Activated CD8-positive, alpha-beta memory T cell treated with anti-CD3 and anti-CD28 coated beads for 1 hour (primary cell): ENCODE results near the gene QSOX2.
A peak's percentile ranks its signal among the peaks of the same experiment; 100 is the strongest.

Experiments used
- DNase-seq, 2 donors: peaks; one replicate each; pipeline ENCODE4 v3.0.0-alpha.2; 2020; ENCODE audit warnings: low read depth in 1 of 2; ENCODE audit errors: extremely low read depth in 1 of 2

The QSOX2 gene

DNA sequence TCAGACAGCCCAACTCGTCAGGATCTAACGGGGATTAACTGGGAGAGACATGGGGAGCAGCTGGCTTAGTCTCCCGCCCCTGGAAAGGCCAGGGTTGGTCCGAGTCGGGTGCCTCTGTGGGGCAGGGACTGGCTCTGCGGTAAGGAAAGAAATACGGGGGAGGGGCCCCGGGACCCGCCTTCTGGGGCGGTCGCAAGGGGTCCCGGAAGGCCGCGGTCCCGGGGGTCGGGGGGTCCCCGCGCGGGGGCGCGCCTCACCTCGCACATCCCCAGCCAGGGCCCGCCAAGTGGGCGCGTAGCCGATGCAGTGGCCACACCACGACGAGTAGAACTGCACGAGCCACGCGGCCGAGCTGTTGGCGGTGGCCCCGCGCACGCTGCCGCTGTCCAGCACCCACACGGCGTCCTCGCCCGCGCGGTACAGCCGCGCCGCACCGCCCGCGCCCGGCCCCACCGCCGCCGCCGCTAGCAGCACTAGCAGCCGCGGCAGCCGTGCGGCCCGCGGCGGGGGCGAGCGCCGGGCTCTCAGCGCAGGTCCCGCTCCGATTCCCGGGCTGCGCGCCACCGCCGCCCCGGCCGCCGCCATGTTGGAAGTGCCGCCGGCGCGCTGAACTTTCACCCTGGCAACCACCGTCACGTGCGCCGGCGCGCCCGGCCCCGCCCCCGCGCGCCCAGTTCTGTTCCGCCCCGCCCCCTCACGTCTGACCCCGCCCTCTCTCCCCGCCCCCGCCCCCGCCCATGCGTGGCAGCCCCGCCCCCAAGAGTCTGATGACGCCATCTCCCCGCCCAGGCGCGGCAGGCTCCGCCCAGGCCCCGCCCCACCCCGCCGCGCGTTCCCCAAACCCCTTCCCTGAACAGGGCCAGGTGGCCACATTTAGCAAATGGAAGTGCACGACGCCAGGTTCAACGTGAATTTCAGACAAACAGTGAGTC is at the start of gene QSOX2:
TSS of gene QSOX2 (minus strand) at position 594 of the 932 bp plus-strand sequence. CDS start at position 585, 9 bp downstream.
- DNase-seq, result peak; percentile 47 to 82

DNA sequence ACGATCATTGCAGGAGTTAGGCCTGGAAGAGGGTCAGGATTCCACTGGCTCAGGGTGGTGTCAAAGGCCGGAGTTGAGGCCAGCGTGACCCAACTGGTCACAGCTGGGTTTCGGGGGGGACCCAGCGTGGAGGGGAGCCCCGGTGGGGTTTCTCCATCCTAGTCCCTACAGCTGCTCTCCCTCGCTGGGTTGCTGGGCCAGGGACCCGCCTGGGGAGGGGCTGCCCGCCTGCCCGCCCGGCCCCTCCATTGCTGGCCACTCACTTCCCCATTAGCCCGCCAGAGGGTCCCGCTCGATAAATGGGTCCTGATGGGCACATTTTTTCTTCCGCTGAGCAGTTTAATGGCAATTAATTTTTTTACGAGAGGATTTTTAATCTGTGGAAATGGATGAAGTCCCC is 49.4 kb upstream of the QSOX2 start:
- no peak for DNase-seq

GRCh38 chr9:136294437-136294836 is 48.8 kb upstream of the QSOX2 start:
- DNase-seq, result no peak

DNA sequence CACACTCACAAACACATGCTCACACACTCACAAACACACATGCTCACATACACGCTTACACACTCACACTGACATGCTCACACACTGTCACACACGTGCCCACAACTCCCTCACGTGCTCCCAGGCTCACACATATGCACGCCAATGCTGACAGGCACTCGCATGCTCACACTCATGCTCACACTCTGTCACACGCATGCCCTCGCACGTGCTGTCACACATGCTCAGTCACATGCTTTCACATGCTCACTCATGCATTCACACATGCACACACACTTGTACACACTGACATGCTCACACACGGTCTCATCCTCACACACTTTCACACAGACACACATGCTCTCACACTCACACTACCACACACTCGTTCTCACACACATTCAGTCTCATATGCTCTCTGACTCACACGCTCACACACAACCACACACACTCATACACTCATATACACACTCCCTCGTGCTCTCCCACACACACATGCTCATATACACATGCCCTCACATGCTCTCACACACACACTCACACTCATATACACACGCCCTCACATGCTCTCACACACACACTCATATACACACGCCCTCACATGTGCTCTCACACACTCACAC is 48.0 kb upstream of the QSOX2 start:
- DNase-seq, result no peak

DNA sequence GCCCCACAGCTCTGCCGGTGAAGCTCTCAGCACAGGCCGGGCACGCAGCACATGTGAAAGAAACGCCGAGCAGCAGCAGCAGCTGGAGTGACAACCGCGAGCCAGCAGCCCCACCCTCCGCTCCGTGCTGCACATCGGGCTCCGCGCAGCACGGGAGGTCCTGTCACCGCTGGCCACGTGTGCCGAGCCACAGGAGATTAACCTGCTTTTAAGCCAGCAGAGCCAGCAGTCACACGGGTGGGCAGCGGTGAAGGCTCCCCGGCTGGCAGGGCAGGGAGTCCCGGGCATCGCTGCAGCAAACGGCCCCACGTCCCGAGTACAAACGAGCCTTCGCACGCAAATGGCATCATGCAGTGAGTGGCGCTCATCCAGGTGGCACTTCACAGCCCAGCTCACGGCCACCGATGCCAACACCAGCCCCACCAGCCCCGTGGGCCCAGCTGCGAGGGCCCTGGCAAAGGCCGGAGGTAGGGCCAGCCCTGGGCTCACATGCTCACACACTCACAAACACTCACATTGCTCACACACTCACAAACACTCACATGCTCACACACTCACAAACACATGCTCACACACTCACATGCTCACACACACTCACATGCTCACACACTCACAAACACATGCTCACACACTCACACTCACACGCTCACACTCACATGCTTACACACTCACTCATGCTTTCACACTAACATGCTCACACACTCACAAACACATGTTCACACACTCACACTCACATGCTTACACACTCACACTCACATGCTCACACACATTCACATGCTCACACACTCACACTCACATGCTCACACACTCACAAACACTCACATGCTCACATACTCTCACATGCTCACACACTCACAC is 47.2 kb upstream of the QSOX2 start:
- no peak for DNase-seq

GRCh38 chr9:136292026-136292538 is 46.5 kb upstream of the QSOX2 start:
- no peak for DNase-seq

DNA sequence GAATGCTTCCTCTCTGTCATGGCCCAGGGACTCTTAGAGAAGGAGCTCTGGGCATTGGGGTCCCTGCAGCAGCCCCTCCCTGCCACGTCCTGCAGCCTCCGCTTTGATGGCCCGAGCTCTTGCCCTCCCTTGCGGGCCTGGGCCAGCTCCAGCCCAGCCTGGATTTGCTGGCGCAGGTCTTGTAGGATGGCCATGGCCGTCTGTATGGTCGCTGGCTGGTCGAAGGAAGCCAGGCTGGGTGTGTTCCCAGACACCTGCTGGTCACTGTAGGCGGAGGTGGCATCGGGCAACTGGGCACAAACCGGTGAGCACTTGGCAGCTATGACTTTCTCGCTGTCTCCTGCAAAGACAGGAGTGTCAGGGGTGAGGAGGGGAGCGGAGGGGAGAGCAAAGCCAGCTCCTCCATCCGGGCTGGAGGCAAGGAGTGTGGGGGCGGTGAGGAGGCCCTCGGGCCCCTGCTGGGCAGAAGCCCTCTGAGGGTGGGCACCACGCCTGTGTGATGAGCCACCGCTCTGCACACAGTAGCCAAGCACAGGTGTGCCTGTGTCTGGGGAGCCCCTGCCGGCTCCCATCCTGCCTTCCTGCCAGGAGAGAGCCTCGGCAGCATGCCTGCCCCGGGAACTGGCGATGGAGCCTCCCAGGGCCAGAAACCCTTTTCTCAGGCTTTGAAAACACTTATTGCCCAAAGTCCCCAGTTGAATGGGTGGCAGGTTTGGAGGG is 45.9 kb upstream of the QSOX2 start:
- DNase-seq, result no peak

GRCh38 chr9:136290508-136291000 is 44.9 kb upstream of the QSOX2 start:
- no peak for DNase-seq

GRCh38 chr9:136289651-136290507 is 44.3 kb upstream of the QSOX2 start:
- DNase-seq, result no peak

GRCh38 chr9:136287960-136288753 is 42.5 kb upstream of the QSOX2 start:
- no peak for DNase-seq

DNA sequence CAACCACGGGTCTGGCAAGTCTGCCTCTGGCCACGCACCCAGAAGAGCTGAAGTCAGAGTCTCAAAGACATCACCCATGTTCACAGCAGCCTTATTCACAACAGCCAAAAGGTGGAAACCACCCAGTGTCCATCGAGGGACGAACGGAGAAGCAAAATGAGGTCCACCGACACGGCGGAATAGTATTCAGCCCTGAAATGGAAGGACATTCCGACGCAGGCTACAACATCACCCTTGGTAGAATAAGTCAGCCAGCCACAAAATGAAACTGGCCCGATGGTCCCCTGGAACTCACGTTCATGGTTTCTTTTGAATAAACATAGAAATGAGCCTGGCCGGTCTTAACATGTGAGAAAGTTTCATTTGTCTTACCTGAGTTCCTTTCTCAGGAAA is 41.4 kb upstream of the QSOX2 start:
- no peak for DNase-seq

DNA sequence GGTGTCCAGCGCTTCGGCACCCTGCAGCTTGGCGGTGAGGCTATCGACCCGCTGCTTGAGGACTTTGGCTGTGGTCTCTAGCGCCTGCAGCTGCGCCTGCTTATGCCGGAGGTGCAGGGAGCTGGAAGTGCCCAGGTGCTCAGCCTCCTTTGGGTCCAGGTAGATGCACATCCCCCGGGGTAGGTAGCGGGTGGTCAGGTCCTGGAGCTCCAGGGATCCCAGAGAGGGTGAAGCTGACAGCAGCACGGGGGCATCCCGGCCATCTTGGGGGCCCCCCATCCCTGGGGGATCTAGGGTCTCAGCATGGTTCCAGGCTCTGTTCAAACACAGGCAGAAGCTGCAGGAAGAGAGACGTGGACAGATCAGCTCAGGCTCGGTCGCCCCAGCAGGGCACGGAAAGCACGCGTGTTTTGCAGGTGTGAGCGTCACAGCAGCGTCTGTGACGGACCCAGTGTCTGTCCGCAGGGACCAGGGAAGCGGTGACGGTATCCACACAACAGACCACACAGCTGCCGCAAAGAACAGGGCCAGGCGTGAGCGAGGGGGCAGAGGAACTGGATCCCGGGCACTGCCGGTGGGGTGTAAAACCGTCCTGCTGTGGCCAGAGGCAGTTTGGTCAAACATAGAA is 40.9 kb upstream of the QSOX2 start:
- DNase-seq, result no peak

- no peak for DNase-seq
These were observed 40.1 kb upstream of the QSOX2 start for GRCh38 chr9:136285501-136286358.

DNA sequence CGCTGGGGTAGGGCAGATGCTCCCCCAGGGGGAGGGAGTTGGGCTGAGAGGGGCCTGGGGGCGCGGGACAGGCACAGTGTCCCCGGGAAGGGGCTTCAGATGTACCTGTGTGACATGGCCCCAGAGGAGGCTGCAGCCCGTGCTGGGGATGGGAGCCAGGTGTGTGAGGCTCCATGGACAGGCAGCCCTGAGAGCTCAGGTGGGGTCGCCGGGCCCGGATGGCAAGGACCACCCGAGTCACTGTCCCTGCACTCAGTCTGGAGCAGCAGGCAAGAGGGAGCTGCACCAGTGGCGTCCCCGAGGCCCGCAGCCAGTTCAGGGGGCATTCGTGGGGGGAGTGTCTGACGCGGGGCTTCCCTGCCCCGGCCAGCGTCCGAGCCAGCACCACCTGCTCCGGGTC is 39.3 kb upstream of the QSOX2 start:
- no peak for DNase-seq

DNA sequence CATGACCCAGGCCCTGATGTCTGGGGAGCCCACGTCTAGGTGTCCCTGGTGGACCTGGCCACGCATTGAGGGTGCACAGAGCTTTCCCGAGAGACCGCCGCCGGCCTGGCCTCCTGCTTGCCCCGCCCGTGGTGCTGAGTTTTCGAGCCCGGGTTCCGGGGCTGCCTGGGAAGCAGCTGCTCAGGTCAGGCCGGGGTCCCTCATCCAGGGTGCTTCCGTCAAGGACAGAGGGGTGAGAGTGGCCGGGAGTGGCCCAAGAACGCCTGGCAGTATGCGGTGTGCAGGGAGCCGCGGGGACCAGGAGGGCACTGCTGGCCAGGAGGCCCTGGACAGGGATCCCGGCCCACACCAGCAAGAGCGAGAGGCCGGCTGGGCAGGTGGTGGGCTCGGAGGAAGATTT is 38.7 kb upstream of the QSOX2 start:
- no peak for DNase-seq

DNA sequence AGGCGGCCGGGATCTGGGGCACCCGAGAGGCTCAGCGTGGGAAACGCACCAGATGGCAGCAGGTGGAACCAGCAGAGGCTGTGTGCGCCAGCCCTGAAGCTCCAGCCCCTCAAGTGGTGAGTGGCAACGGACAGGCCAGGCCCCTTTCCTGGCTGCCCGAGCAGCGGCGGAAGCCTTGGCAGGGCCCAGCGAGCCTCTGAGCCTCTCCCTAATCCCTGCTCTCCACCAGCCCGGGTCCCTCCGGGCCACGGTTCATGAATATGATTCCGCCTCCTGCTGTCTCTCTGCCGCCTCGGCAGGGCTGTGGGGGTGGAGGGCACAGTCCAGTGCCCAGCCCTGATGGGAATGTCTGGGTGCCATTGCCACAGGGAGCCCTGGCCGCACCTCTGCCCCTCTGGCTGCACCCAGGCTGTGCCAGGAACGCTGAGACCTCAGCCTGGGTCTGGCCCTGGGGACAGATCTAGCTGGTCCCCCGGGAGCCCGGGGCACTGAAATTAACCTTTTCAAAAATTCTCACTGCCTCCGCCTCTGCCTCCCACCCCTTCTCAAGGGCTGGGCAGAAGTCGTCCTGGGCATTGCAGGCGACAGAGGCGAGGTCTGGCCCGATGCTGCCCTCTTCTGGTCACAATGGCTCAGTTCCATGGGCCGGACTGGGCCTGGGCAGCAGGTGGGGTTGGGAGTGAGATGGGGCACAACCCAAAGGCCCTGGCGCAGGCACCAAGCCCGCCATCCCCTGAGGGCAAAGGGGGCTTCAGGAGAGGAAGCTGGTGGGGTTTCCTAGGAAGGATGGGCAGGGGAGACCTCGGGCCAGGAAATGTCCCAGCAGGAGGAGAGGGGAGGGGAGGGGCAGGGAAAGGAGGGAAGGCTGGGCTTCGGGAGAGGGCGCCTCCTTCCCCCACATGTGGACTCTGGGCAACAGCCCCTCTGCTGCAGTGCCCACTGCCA is 38.0 kb upstream of the QSOX2 start:
- peak; percentile 23 to 50 for DNase-seq
